CD14-positive monocyte (primary cell): ENCODE measurements around the gene AHR. TPM values are rescaled to one million over a fixed set of nuclear protein-coding genes. Genes with fewer than 3 reads are reported as not detected.

ENCODE experiments used
- DNase-seq, 3 donors: peaks; one replicate each; pipeline ENCODE4 v3.0.0-alpha.2; 2011 to 2022
- H2AFZ ChIP-seq: 2 replicates; pipeline ENCODE4 v1.6.0; 2012; ENCODE audit warnings: mild to moderate bottlenecking, low read depth, low read length, inconsistent platforms; ENCODE audit not compliant: insufficient read depth, poor library complexity, severe bottlenecking
- H3K27ac ChIP-seq, 2 donors: 1 replicate in 1 of 2; 2 replicates in 1 of 2; pipeline ENCODE4 v1.5.1; 2012 to 2013; ENCODE audit warnings: low read length in 2 of 2, control low read depth in 1 of 2, inconsistent platforms in 1 of 2, low read depth in 1 of 2, mild to moderate bottlenecking in 1 of 2
- H3K27me3 ChIP-seq, 2 donors: one replicate each; pipeline versions ENCODE4 v1.6.0 to v1.6.1; 2011 to 2013; ENCODE audit warnings: low read length in 2 of 2; ENCODE audit not compliant: control insufficient read depth in 2 of 2, insufficient read depth in 2 of 2
- H3K36me3 ChIP-seq, 2 donors: replicated peaks in 1 of 2; 1 replicate in 1 of 2; 2 replicates in 1 of 2; pipeline versions ENCODE4 v1.5.1 to v1.6.1; 2012 to 2013; ENCODE audit warnings: low read length in 2 of 2, control low read depth in 1 of 2, inconsistent platforms in 1 of 2, mild to moderate bottlenecking in 1 of 2; ENCODE audit not compliant: insufficient read depth in 2 of 2, control insufficient read depth in 1 of 2
- H3K4me1 ChIP-seq, 2 donors: 1 replicate in 1 of 2; 2 replicates in 1 of 2; pipeline versions ENCODE4 v1.5.1 to v1.6.1; 2012 to 2013; ENCODE audit warnings: low read length in 2 of 2, control low read depth in 1 of 2, inconsistent platforms in 1 of 2, mild to moderate bottlenecking in 1 of 2, moderate library complexity in 1 of 2; ENCODE audit not compliant: insufficient read depth in 2 of 2, control insufficient read depth in 1 of 2
- H3K4me2 ChIP-seq: replicated peaks from 2 replicates; pipeline ENCODE3; 2012; ENCODE audit warnings: low read length, moderate library complexity, mild to moderate bottlenecking; ENCODE audit not compliant: poor library complexity, severe bottlenecking; ENCODE audit errors: extremely low read depth
- H3K4me3 ChIP-seq, 3 experiments: fragments of 200-600 bp in 1 of 3; sonication (generic) in 1 of 3; replicated peaks in 1 of 3; 1 replicate in 2 of 3; 2 replicates in 1 of 3; pipeline ENCODE4 v1.5.1; 2011 to 2013; ENCODE audit warnings: low read length in 3 of 3, mild to moderate bottlenecking in 3 of 3, control low read depth in 2 of 3, low read depth in 2 of 3, inconsistent platforms in 1 of 3, moderate library complexity in 1 of 3
- H3K79me2 ChIP-seq: 2 replicates; pipeline ENCODE4 v1.6.0; 2012; ENCODE audit warnings: mild to moderate bottlenecking, control low read depth, inconsistent platforms, low read length, moderate library complexity; ENCODE audit not compliant: insufficient read depth
- H3K9ac ChIP-seq: 2 replicates; pipeline ENCODE4 v1.6.0; 2017; ENCODE audit warnings: low read length, mild to moderate bottlenecking; ENCODE audit not compliant: insufficient read depth, poor library complexity, severe bottlenecking
- H3K9me3 ChIP-seq, 2 donors: replicated peaks in 1 of 2; 1 replicate in 1 of 2; 2 replicates in 1 of 2; pipeline versions ENCODE4 v1.5.1 to v1.6.1; 2012 to 2013; ENCODE audit warnings: low read length in 2 of 2, control low read depth in 1 of 2; ENCODE audit not compliant: control insufficient read depth in 1 of 2, insufficient read depth in 1 of 2
- H4K20me1 ChIP-seq: 2 replicates; pipeline ENCODE4 v1.6.0; 2012; ENCODE audit warnings: mild to moderate bottlenecking, low read length, control low read depth, moderate library complexity; ENCODE audit not compliant: insufficient read depth
- H3K27ac Mint-ChIP-seq, 7 donors: one replicate each; pipeline ENCODE4 v1.8.0; 2020; ENCODE audit warnings: mild to moderate bottlenecking in 7 of 7, mixed read lengths in 7 of 7, moderate library complexity in 6 of 7, inconsistent platforms in 2 of 7
- H3K27me3 Mint-ChIP-seq, 3 donors: one replicate each; pipeline ENCODE4 v1.8.0; 2021 to 2022; ENCODE audit warnings: low read depth in 3 of 3, mild to moderate bottlenecking in 3 of 3, mixed read lengths in 3 of 3, moderate library complexity in 3 of 3, inconsistent platforms in 1 of 3
- H3K36me3 Mint-ChIP-seq, 2 donors: one replicate each; pipeline ENCODE4 v1.8.0; 2020; ENCODE audit warnings: mixed read lengths in 2 of 2, inconsistent platforms in 1 of 2, mild to moderate bottlenecking in 1 of 2
- H3K4me1 Mint-ChIP-seq: one replicate; pipeline ENCODE4 v1.8.0; 2020; ENCODE audit warnings: mild to moderate bottlenecking, mixed read lengths
- H3K4me3 Mint-ChIP-seq, 2 donors: one replicate each; pipeline ENCODE4 v1.8.0; 2020; ENCODE audit warnings: mild to moderate bottlenecking in 2 of 2, mixed read lengths in 2 of 2, moderate library complexity in 1 of 2
- H3K9me3 Mint-ChIP-seq, 7 donors: one replicate each; pipeline ENCODE4 v1.8.0; 2020 to 2022; ENCODE audit warnings: mixed read lengths in 7 of 7, mild to moderate bottlenecking in 6 of 7, moderate library complexity in 6 of 7, inconsistent platforms in 2 of 7
- CTCF ChIP-seq: fragments of 200-600 bp; IDR thresholded peaks from one replicate; pipeline ENCODE4 v1.8.0; 2022; ENCODE audit warnings: antibody characterized with exemption, mild to moderate bottlenecking
- WGBS: methylation state at CpG from one replicate; pipeline ENCODE4 v1.1.5; 2013; ENCODE audit warnings: missing lambda C conversion rate; ENCODE audit not compliant: insufficient coverage; 5-methylcytosine and 5-hydroxymethylcytosine counted together
- intact Hi-C, 2 donors: fragments of 100-400 bp; cut with micrococcal nuclease; formaldehyde crosslinking; loops; one replicate each; pipeline versions ENCODE4 v1.15.0 to v1.15.1; 2023
- polyA plus RNA-seq, 3 donors: library from polyadenylated mRNA; depleted of rRNA in 1 of 3; unstranded in 2 of 3; stranded (reverse) in 1 of 3; fragments of 300-500 nt in 2 of 3; fragments of >200 nt in 1 of 3; fragmentation: Illumina TruSeq in 2 of 3; gene quantifications; 1 replicate in 2 of 3; 2 replicates in 1 of 3; pipeline ENCODE4 v1.2.3, GENCODE V29; 2012 to 2021

AHR gene
- polyA plus RNA-seq, 3 donors, result 42.4 to 56.6 (median 54.1) TPM

- Histone ChIP-seq H3K4me1 (peaks cover 31 to 46% of the 10 kb centered on the region in 2 donors), H3K27ac (peak overlapping the region in 1 of 2 donors; percentile 94), H3K36me3 (no peaks in the 10 kb centered on the region), H3K9ac (peak overlapping the region; percentile 98), H2AFZ (no peak overlapping the region), H3K9me3 (no peaks in the 10 kb centered on the region), H3K27me3 (no peaks in the 10 kb centered on the region), H3K4me2 (peak overlapping the region; percentile 87), H3K79me2 (peaks cover 68% of the 10 kb centered on the region), H3K4me3 (peak overlapping the region; percentile 96), H4K20me1 (peaks cover 68% of the 10 kb centered on the region)
- Mint-ChIP-seq H3K27me3 (peaks cover 0 to 2% (median under 1%) of the 10 kb centered on the region in 3 donors), H3K4me1 (peaks cover 41% of the 10 kb centered on the region), H3K4me3 (peak overlapping the region; percentile 91 to 99), H3K36me3 (peaks cover 10 to 14% of the 10 kb centered on the region in 2 donors), H3K27ac (peak overlapping the region in 5 of 7 donors; percentile 91 to 97 (median 92)), H3K9me3 (peaks cover 2 to 11% (median 7%) of the 10 kb centered on the region in 7 donors)
- intact Hi-C loops, result loop anchor here in 1 of 2 donors (10.0 kb wide), 1 partner anchor 316 kb away; no protein-coding TSS in a partner anchor
- no peak for DNase-seq
- TF ChIP-seq CTCF, result no peak
- no CpG with 5 or more reads among the region's 1 CpG for WGBS
Measured at GRCh38 chr7:17300437-17300836, 2.0 kb downstream of the AHR start.

- H3K36me3 ChIP-seq, result no peaks in the 10 kb centered on the region
- Mint-ChIP-seq H3K9me3 (peaks cover 2 to 9% (median 7%) of the 10 kb centered on the region in 7 donors), H3K27ac (peak overlapping the region in 2 of 7 donors; percentile 2 to 60), H3K36me3 (peaks cover 10 to 15% of the 10 kb centered on the region in 2 donors), H3K4me1 (peaks cover 45% of the 10 kb centered on the region), H3K4me3 (peak overlapping the region; percentile 66 to 72), H3K27me3 (peaks cover 0 to 2% (median 0%) of the 10 kb centered on the region in 3 donors)
- peak overlapping the region; percentile 87 for H3K4me2 ChIP-seq
- peaks cover 41 to 58% of the 10 kb centered on the region in 2 donors for H3K4me1 ChIP-seq
- H3K9me3 ChIP-seq, result no peaks in the 10 kb centered on the region
- intact Hi-C loops, result loop anchor here in 1 of 2 donors (10.0 kb wide), 1 partner anchor 317 kb away; no protein-coding TSS in a partner anchor
- no peak overlapping the region for H3K27ac ChIP-seq
- no CpG with 5 or more reads among the region's 2 CpGs for WGBS
- H3K4me3 ChIP-seq, result peak overlapping the region; percentile 96
- H2AFZ ChIP-seq, result no peak overlapping the region
- peak; percentile 21 to 72 (median 47) for DNase-seq
- no peak overlapping the region for H3K9ac ChIP-seq
- peaks cover 81% of the 10 kb centered on the region for H3K79me2 ChIP-seq
- H3K27me3 ChIP-seq, result no peaks in the 10 kb centered on the region
- peaks cover 82% of the 10 kb centered on the region for H4K20me1 ChIP-seq
- TF ChIP-seq CTCF, result peak; percentile 94
Measured at GRCh38 chr7:17301471-17302456, 3.3 kb downstream of the AHR start.
